ENCODE results near the gene NPVF. TPM values are rescaled to one million over a fixed set of nuclear protein-coding genes. Genes with fewer than 3 reads are reported as not detected.

NPVF gene
- total RNA-seq: not detected
- not detected for polyA plus RNA-seq
- long read RNA-seq, donor 1: 0 reads
- long read RNA-seq, donor 2: 0 reads

DNA sequence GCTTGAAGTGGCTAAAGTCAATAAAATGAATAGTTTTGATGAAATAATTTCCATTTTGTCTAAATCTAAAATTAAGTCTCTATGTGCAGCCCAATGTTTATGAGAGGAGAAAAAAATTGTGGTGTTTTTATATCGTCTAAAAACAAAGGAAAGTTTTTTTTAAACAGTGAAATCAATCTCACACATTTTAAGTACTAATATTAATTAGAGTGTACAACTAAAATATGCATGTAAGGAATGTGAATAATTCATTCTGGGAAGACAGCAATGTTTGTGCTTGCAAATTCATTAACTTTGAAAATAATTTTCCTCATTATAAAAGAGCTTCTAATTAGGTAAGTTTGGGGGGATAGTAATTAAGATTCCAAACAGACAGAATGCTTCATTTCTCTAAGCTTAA, at the start of gene NPVF:
TSS of gene NPVF (minus strand) at position 101 of the 400 bp plus-strand sequence. CDS start at position 54, 47 bp downstream.
- TF ChIP-seq CTCF (IDR thresholded peaks at IDR 0.05): no peak
- ATAC-seq (no peak), DNase-seq (no peak)
- no peaks in the 10 kb centered on the region for H3K27me3 ChIP-seq (ENCODE audit: insufficient read depth in 3 of 3, low read length in 2 of 3)
- no peaks in the 10 kb centered on the region for H3K9me3 ChIP-seq
- H3K36me3 ChIP-seq (ENCODE audit: insufficient read depth in 1 of 2, low read depth in 1 of 2): no peaks in the 10 kb centered on the region
- no peaks in the 10 kb centered on the region for H3K4me1 ChIP-seq
- WGBS, 3 donors: 43 to 54% (median 44%) methylated on average over 1 of the region's 1 CpG
- no peak within 1 kb of the TSS for H3K4me3 ChIP-seq
- intact Hi-C loops (cut with DNase I): no loop called here
- no peak within 1 kb of the TSS for H3K27ac ChIP-seq

- H3K36me3 ChIP-seq (ENCODE audit: insufficient read depth in 1 of 2, low read depth in 1 of 2): no peaks in the 10 kb centered on the region
- intact Hi-C loops (cut with DNase I): no loop called here
- H3K4me1 ChIP-seq: no peaks in the 10 kb centered on the region
- DNase-seq: no peak
- TF ChIP-seq CTCF (IDR thresholded peaks at IDR 0.05): no peak
- no peak for ATAC-seq
- H3K27ac ChIP-seq: no peak overlapping the region
- H3K9me3 ChIP-seq: no peaks in the 10 kb centered on the region
- H3K27me3 ChIP-seq (ENCODE audit: insufficient read depth in 3 of 3, low read length in 2 of 3): no peaks in the 10 kb centered on the region
- no peak overlapping the region for H3K4me3 ChIP-seq
- 83 to 90% (median 89%) methylated on average over 3 of the region's 3 CpGs for WGBS, 3 donors
These were observed 44.0 kb upstream of the NPVF start for GRCh38 chr7:25272265-25272664.

- Histone ChIP-seq H3K27me3 (ENCODE audit: insufficient read depth in 3 of 3, low read length in 2 of 3) (no peaks in the 10 kb centered on the region), H3K36me3 (ENCODE audit: insufficient read depth in 1 of 2, low read depth in 1 of 2) (no peaks in the 10 kb centered on the region), H3K27ac (no peak overlapping the region), H3K4me3 (no peak overlapping the region), H3K9me3 (no peaks in the 10 kb centered on the region), H3K4me1 (peaks cover 3% of the 10 kb centered on the region)
- ATAC-seq (no peak), DNase-seq (no peak)
- no peak for TF ChIP-seq CTCF (IDR thresholded peaks at IDR 0.05)
- intact Hi-C loops (cut with DNase I): loop anchor here in 1 of 2 donors (5.0 kb wide), 1 partner anchor 124 kb away; no protein-coding TSS in a partner anchor
- WGBS, 3 donors: 89 to 91% (median 90%) methylated on average over 5 of the region's 5 CpGs
These were observed 35.1 kb upstream of the NPVF start for GRCh38 chr7:25263337-25263736.

DNA sequence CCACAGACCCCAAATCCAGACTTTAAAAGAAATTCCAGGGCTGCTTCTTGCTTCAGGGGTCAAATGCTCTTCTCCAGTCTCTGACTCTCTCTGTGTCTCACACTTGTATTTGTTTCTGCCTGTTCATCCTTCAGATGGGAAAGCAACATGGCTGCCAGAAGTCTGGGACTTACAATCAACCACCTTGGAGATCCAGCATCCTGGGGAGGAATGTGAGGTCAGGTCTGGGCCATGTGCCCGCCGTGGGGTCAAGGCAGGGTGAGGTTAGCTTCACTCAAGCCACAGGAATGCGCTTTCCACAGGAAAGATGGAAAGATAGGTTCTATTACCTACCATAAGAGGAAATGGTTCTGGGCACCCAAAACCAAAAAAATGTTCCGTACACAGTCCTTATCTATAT, 34.3 kb upstream of the NPVF start:
- peaks cover 3% of the 10 kb centered on the region for H3K4me1 ChIP-seq
- TF ChIP-seq CTCF (IDR thresholded peaks at IDR 0.05): no peak
- no peaks in the 10 kb centered on the region for H3K27me3 ChIP-seq (ENCODE audit: insufficient read depth in 3 of 3, low read length in 2 of 3)
- 69 to 81% (median 72%) methylated on average over 4 of the region's 4 CpGs for WGBS, 3 donors
- H3K9me3 ChIP-seq: no peaks in the 10 kb centered on the region
- no peaks in the 10 kb centered on the region for H3K36me3 ChIP-seq (ENCODE audit: insufficient read depth in 1 of 2, low read depth in 1 of 2)
- no peak overlapping the region for H3K27ac ChIP-seq
- DNase-seq (no peak), ATAC-seq (no peak)
- no peak overlapping the region for H3K4me3 ChIP-seq
- intact Hi-C loops (cut with DNase I): loop anchor here in 1 of 2 donors (5.0 kb wide), 1 partner anchor 125 kb away; no protein-coding TSS in a partner anchor

DNA sequence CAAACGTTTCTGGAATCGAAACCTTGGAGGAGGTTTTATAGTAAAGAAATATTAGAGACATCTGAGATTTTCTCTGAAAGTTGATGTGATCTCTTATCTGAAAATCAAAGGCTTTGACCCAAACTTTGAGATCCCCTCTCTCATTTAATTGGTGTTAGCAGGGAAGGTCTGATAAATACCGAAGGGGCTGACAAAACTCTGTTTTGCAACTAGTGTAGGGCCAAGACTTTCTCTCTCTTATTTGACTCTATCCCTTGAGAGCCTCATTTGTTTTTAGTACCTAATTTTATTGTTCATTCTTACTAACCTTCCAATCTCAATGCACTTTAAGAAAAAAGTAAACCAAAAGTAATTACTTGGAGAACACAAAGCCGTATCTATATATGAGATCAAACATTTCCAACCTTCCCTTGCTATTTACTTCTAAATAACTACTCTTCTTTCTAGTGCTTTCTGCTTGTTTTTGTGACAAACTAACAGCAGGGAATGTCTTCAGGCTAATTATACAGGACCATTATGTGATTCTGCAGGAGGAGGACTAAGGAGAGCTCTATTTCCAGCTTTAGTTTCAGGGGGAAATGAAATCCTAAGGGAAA, 33.4 kb upstream of the NPVF start:
- ATAC-seq (no peak), DNase-seq (no peak)
- H3K9me3 ChIP-seq: no peaks in the 10 kb centered on the region
- no peak overlapping the region for H3K27ac ChIP-seq
- peaks cover 3% of the 10 kb centered on the region for H3K4me1 ChIP-seq
- WGBS, 3 donors: 63 to 69% (median 64%) methylated on average over 4 of the region's 4 CpGs
- H3K36me3 ChIP-seq (ENCODE audit: insufficient read depth in 1 of 2, low read depth in 1 of 2): no peaks in the 10 kb centered on the region
- H3K27me3 ChIP-seq (ENCODE audit: insufficient read depth in 3 of 3, low read length in 2 of 3): no peaks in the 10 kb centered on the region
- H3K4me3 ChIP-seq: no peak overlapping the region
- TF ChIP-seq CTCF (IDR thresholded peaks at IDR 0.05): no peak
- intact Hi-C loops (cut with DNase I): loop anchor here in 1 of 2 donors (2.0 to 5.0 kb wide), 2 partner anchors 126 to 301 kb away; no protein-coding TSS in a partner anchor
